Stimulated activated CD4-positive, alpha-beta T cell treated with anti-CD3 and anti-CD28 coated beads, TNF-alpha, amount 100 ng/mL, for 48 hours (primary cell): ENCODE measurements around the gene KDM6B.

ENCODE experiments used
- DNase-seq, 3 donors: peaks; one replicate each; pipeline ENCODE4 v3.0.0-alpha.2; 2020; ENCODE audit warnings: low read depth in 3 of 3

Gene KDM6B

DNA sequence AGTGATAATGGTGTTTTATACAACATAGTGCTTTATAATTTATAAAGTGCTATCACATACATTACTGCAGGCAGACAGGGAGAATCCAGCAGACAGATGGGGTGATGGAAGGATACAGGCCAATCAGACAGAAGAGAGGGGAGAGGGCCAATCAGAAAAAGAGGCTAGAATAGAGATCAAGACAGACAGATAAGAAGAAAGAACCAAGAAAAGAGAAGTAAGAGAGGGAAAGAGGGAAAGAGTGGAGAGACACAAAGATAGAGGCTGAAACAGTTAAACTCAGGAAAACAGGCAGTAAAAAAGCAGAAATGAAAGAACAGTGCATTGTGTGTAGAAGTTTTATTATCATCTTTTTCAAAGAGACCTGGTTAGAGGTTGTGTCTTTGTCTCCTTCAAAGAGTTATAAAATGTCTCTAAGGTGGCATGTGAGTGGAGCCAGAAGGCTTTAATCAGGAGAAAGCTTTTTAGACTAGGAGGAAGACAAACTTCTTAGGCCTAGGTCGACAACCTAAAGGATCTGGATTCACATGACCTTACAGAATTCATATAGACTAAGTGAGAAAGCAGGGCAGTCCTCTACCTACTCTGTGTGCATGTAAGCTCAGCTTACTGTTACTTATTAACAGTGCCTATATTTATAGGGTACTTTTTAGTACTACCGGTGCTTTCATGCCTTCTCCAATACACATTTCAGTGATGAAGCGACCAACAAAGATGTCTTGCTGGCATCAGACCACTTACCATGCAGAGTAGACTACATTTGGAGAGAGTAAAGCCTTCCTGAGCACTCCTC lies 46.3 kb downstream of the KDM6B start:
- DNase-seq: no peak

DNA sequence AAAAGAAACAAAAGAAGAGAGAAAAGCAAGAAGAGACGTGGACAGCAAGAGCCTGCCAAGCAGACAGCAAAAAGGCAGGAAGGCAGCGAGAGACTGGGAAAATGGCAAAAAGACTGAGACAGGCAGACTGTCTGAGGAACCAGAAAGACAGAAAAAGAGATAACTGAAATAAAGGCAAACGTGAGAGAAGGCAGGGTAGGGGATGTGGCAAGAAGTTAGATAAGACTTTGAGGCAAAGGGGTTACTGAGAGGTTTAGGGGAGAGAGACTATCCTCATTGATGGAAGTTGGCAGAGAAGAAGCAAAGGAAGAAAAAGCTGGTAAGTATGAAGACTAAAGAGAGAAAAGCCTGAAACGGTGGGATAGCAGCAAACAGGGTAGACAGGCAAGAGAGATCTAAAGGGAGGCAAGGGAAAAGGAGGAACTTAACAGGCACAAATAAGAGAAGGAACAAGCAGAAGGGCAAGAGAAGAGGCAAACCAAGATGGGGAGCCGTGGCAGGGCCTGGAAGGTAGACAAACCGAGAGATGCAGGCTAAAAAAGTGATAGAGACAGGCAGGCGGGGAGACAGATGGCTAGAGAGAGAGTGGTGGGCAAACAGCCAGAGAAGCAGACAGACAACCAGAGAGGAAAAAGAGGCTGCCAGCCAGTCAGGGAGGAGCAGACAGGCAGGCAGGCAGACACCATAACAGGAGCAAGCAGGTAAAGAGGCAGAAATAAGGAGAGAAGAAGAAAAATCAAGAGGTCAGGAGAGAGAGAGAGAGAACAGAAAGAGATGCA lies 47.4 kb downstream of the KDM6B start:
- no peak for DNase-seq

DNA sequence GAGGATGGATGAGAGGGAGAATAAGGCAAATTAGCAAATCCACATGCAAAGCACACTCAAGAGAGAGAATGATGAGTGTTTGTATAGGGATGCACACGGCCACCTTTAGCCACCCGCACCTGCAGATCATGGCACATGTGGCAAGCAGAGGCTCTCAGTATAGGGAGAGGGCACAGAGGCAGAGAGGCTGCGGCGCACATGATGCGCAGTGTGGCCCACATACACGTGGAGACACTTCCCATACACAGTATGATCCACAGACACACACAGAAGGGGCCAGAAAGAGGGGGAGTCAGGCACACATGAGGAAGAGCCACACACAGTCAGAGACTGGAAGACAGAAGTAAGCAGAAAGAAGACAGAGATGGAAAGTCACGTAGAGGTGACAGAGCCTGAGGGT lies 48.1 kb downstream of the KDM6B start:
- no peak for DNase-seq

- DNase-seq: no peak
Observed at GRCh38 chr17:7882629-7883028, 48.6 kb downstream of the KDM6B start.
